Measurements from ENCODE around the gene NPY5R.

Gene NPY5R

DNA sequence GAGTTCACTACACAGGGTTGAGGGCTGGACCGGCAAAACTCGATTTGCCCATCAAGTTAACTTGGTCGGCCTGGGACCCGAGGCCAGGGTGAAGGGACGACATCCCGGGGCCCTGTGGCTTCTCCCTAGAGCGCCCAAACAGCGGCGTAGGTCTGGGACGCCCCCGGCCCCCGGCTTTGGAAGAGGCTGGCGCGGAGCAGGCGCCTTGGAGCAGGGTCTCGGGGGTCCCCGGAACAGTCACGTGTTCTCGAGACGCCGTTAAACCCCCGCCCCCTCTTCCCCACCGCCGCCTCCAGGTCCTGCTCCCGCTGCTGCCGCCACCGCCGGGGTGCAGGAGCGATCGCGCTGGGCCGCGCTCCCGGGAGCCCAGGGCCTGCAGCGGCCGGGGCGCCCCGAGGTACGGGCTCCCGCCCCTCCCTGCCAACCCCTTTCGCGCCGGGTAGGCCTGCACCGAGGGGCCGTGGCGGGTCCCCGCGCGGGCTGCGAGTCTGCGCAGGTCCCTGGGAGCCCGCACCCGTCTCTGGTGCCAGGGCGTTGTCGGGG, at the start of gene NPY5R:
NPY5R (plus strand) TSS at position 289 of the 543 bp plus-strand sequence. CDS start 6,382 bp downstream, outside the sequence.
- DNase-seq (ENCODE audit: low spot score), result no peak

DNA sequence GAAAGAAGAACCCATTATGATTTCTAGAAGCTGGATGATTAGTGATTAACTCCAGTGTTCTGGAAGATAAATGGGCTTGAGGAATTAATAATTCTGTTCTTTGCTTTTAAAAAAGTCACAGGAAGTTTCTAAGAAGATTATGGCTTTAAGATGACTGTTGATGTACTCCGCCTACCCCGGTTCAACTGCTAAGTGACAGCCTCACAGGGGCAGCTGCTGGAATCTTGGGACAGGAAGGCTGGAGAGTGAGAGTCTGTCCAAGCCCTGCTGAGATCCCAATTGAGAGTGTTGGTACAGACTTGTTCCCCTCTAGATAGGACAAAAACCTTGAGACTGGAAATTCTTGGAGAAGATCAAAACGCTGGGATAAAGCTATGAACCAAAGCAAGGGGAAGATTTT, 48.6 kb upstream of the NPY5R start:
- DNase-seq (ENCODE audit: low spot score), result no peak

DNA sequence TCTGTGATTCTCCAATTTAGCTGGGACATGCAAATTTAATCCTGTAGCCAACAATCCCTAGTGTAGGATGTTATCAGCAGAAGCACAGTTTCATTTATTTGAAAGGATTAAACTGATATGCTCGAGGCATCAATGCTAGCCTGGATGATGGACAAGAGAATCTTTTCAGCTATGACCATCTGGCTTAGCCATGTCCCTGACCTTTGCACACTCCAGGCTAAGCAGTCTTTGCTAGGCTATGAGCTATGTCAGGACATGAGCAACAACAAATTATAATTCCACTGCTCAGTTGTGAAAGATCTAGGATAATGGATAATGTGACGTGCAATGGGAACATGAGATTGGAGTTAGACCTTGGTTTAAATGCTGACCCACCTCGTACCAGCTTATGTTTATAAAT, 43.2 kb upstream of the NPY5R start:
- no peak for DNase-seq (ENCODE audit: low spot score)

DNA sequence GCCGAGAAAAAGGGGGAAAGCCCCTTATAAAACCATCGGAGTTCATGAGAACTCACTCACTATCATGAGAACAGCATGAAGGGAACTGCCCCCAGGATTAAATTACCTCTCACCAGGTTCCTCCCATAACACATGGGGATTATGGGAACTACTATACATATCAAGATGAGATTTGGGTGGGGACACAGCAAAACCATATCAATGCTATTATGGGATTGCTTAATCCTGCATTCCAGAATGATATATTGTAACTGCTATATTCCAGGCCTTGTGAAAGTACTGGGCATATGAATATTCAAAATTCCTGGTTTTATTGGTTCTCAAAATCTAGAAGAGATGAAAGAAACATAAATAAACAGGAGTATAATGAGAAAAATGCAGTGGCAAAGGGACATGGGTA, 40.6 kb upstream of the NPY5R start:
- DNase-seq (ENCODE audit: low spot score), result no peak

DNA sequence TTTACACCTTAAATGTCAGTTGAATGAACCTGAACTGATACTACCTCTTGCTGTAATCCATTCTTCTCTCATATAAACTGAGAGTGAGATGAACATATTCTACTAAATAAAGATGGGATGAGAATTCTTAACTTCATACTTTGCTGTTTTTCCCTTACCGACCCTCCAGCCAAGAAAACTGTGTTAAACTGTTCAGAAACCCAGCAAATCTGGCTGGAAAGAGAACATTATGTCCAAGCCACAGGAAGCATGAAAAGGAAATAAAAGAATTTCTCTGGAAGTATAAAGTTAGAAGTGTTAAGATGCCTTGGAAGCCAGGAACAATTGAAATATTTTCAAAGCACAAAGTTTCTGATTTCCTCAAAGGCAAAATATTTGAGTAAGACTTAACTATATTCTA, 34.2 kb upstream of the NPY5R start:
- DNase-seq (ENCODE audit: low spot score), result no peak

DNA sequence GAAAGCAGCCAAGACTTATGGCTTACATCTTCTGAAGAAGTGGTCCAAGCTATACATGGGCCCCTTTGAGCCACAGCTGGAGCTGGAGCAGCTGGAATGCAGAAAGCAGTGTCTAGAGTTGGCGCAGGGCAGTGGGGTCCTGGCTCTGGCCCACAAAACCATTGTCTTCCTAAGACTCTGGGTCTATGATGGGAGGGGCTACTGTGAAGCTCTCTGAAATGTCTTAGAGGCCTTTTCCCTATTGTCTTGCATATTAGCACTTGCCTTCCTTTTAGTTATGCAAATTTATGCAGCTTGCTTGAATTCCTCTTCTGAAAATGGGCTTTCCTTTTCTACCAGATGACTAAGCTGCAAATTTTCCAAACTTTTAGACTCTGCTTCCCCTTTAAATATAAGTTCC, 26.6 kb upstream of the NPY5R start:
- no peak for DNase-seq (ENCODE audit: low spot score)

DNA sequence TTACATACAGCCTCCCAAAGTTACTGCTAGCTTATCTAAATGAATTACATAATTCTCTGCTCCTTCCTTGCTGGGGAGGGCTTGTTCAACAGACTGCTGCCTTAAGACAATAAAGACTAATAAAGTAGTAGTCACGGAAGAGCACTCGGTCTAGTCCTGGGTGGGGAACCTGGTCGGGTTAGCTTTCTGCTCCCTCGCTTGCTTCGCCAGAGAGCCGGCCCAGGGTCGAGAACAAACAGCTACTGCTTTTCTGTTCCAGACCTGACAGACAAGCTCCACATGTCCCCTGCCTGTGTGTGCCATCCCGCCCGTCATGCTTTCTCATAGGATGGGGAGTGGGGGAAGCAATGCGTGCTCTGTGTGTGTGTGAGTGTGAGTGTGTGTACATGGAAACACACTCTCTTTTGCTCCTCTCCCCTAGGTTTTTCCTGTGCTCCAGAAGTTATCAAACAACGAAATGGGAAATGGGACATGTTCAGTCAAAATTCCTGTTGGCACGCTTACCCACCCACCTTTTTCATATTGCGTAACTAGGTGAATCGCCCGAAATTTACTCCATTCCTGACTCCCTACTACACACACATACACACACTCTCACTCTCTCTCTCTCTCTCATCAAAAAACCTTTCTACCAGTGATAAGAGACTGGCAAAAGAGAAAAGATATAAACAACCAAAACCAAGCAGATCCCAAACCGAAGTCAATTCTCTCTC, 12.6 kb upstream of the NPY5R start:
- DNase-seq (ENCODE audit: low spot score), result no peak

DNA sequence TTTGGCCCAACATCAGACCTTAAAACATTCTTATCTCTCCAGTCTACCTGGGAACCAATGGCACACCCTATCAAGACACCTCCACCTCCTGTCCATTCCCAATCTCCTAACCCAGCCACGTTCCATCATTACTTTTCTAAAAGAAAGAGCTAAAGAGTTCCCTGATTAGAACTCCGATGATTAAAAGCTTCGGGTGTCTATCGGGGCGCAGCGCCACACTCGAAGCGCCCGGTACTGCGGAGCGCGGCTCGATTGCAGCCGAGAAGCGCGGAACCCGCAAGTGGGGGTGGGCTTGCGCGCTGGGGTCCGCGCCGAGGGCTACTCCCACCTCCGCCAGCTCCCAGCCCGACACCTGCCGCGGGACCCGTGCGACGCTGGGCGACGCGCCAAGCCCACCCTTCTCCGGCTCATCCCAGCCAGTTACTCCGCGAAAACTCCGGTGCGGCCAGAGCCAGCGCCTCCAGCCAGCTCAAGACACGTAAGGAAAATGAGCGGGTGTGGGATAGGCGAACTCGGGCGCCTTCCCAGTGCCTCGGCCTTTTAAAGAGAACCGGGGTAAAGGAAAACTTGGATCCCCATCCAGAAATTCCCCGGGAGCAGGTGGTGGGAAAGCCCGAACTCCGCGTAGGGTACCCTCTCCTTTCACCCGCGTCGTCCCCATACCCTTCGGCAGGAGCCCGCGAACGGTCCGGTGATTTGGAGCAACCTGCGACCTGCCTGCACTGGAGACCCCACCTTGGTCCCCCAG, 11.9 kb upstream of the NPY5R start:
- peak; percentile 10 for DNase-seq (ENCODE audit: low spot score)

DNA sequence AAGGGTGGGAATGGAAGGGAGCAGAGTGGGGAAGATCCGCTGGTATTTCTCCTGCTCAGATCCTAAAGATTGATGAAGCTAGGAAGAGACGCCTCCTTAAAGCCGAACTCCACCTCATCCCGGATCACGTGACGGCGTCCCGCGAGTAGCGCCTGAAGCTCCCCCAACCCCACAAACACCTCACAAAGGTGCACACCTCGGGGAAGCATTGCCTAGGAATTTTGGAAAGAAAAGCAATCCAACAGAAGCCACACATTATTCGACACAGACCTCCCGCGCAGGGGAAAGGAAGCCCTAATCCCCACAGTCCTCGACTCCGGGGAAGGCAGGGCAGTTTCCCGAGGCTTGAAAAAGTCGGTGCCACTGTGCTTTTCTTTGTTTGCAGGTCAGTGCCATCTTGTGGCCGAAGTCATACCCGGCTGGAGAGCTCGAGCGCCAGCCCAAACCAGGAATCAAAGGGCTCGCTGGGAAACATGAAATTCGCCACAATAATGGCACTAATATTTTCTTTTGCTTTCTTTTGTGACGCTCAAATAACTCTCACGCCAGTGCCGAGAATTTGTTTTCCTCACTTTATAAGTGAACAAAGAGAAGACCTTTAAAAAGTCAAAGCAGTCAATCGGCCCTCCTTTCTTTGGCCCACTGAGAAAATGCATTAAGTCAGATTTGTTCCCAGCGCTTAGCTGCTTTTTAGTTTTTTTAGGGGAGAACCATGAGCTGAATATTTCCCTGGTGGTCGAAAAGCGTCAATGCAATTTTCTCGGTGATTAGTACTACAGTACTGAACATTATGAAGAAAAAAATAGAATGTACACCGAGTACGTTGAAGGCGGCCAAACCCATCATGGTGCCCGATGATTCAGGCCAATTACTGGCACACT, 10.9 kb upstream of the NPY5R start, which contains the start of gene NPY1R:
NPY1R (minus strand) TSS at position 71 of the 881 bp plus-strand sequence. CDS start 6,042 bp downstream, outside the sequence.
- DNase-seq (ENCODE audit: low spot score), result peak; percentile 76

DNA sequence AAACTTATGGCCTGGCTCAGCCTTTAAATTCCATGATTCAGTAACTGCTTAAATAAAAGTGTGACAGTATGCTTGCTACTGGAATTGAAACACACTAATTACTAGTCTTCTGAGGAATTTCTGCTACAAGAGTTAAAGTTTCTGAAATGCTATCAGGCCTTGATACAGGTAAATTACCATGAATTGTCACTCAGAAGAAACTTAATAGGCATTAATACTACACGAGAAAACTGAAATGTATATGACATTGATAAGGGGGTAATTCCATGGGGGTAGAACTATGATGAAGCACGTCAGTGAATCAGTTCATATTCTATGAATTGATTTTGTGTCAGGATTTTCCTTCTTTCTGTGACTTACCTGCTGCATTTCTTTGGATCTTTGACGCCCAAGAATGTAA, 8.3 kb upstream of the NPY5R start:
- no peak for DNase-seq (ENCODE audit: low spot score)

DNA sequence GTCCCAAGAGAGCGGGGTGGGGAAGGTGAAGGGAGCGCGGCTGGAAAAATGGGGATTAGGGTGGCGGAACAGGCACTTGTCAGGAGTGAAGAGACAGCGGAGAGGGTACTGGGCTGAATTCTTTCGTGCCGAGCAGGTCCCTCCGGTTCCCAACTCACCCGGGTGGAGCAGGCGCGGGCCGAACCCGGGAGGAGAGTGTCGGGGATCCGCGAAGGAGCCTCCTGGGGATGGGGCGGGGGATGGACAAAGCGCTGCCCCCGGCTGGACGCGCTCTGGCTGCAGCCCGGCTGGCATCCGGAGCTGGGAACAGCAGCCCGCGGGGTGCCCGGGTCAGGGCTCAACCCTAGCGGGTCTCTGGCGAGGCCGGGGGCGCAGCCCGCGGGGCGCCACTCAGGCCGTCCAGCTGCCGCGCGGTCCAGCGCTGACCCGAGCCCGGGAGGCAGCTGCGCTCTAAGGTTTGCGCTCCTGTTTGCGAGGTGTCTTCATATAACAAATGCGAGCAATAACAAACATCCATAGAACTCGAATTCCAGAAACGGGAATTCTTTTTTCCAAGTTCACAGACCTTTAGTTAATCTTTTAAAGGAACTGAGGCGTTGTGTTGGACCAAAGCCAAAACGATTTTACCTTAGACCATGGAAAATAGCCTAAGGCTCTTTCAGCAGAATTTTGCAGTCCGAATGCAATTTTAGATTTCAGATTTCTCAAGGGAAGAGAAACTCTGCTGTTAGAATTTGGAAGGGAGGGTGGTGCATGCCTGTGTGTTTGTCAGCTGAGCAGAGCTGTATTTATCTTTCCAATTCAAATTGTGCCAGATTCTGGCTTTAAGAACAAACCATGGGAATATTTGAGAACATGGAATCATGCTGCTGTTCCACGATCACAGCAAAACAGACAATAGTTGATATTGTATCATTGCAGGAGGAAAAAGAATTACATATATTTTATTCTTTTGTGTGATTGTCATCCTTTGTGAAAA, 744 bp downstream of the NPY5R start:
- peak; percentile 11 for DNase-seq (ENCODE audit: low spot score)

DNA sequence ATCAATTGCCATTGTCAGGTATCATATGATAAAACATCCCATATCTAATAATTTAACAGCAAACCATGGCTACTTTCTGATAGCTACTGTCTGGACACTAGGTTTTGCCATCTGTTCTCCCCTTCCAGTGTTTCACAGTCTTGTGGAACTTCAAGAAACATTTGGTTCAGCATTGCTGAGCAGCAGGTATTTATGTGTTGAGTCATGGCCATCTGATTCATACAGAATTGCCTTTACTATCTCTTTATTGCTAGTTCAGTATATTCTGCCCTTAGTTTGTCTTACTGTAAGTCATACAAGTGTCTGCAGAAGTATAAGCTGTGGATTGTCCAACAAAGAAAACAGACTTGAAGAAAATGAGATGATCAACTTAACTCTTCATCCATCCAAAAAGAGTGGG, 7.0 kb downstream of the NPY5R start:
- no peak for DNase-seq (ENCODE audit: low spot score)

DNA sequence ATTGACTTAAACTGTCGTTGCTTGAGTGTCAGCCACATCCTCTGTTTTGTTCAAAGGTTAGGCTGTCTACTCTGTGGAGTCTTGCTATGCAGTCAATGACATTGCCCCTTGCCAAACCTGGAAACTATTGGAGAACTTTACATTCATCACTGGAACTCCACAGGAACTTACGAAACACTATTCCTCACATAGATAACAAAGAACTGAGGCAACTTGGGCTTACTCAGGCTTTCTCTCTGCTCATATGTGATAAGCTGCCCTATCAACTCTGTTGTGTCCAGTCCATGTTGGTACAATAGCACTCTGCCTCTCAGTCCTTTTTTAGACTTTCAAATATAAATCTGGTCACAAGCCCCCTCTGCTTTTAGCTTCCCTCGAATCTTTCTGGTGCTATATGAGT, 9.4 kb downstream of the NPY5R start:
- no peak for DNase-seq (ENCODE audit: low spot score)

DNA sequence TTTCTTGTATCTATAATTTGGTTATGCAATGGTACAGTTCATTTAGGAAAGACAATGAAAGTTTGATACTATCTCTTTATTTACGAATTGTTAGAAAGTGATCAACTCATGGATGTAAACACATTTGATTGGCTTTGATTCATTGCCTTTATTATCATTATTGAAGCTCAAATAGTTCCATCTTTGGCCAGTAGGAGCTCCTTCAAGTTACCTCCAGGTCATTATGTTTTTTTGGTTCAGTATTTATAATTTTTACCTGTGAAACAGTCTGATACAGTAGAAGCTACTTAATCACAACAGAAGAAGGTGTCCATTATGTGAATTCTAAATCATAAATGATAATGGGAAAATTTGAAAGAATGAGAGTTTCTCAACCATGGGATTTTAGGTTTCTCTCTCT, 12.4 kb downstream of the NPY5R start:
- DNase-seq (ENCODE audit: low spot score), result no peak

DNA sequence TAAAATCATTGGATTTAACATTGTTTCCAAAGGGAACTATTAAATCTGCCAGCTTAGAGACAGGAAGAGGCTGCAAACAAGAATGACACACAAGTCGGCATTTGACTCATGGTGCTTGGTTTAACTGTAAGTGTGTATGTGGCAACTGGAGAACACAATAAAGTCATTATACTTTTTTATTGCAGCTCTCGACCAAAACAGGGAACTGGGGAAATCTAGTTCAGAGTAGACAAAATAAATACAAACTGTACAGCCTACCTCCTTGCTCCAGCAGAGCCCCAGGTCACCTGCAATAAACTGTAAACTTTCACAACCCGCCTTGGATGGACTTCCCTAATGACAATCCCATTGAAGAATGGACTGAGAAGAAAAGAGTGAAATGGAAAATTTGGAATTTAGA, 24.0 kb downstream of the NPY5R start:
- peak; percentile 25 for DNase-seq (ENCODE audit: low spot score)

DNA sequence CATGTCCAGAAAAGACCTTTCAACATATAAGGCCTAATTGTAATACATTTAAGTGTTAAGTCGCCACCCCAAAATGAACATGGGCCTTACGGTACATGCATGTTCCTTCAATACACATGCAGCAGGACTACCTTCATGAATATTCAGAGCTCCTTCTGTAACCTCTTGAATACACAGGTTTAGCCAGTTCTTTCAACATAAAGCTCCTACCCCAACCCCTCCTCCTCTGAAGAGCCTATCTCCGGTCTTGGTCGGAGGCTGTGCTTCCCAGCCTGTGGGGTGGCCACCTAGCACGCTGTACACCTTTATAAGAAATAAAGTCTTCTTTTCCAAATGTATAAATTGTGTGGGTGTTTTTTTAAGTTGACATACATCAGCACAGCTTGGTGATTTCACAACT, 28.3 kb downstream of the NPY5R start:
- no peak for DNase-seq (ENCODE audit: low spot score)

DNA sequence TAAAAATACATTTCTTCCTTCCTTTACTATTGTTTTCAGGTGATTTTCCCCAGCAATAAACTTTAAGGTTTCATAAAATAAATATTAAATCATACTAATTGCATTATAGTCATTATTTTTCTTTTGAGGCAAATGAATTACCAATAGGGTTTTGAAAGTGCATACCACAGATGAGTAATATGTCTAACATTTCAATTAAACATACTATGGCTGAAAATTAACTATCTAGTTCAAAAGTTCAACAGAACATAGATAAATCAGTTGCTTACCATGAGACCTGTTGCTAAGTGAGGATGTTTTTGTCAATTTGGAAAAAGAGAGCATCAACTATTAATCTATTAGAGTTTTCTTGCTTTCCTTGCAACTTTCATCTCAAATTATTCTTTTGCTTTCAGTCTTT, 35.0 kb downstream of the NPY5R start:
- DNase-seq (ENCODE audit: low spot score), result no peak

DNA sequence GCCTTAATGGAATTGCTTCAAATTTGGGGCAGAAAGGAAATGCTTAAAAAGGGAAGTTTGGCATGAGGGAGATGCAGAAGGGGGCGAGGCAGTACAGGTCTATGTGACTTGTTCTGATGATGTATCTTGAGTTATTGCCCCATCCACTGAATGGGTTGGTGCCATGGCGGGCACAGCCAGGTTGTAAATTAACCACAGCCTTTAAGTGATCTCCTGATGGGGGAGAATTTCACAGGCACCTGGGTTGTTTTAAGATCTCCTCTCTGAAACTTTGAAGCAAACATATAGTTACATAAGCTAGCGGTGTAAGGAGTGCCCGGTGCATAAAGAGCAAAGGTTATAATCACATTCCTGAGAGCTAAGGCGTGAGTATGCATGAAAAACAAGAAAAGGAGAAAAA, 37.0 kb downstream of the NPY5R start:
- DNase-seq (ENCODE audit: low spot score), result no peak

DNA sequence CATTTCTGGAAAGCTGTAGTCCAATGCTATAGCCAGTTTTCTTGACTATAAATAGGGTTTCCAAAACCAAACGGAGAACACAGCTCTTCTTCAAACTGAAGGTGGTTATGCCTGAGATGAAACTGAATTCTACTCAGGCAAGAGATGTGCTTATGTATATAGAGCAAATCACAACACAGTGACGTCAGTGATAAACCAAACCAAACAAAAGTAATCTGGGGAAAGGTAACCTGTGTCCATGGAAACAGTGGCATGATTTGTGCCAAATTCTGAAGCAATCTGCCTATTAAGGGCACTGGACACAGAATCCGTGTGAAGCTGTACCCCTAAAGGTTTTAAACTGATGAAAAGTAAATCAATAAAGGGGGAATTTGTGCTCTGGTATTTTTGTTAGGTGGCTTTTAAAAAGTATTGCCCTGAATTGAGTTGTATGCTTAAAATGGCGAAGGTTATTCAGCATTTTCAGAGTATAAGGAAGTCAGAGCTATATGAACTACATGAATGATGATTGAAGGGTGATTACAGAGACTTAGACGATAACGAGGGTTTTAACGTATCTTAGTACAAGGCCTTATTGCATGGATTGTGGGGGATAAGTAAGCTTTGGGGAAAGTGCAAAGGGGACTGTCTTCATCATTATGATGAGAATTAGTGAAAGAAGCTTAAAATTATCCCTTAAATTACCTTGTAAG, 38.6 kb downstream of the NPY5R start:
- DNase-seq (ENCODE audit: low spot score), result no peak

DNA sequence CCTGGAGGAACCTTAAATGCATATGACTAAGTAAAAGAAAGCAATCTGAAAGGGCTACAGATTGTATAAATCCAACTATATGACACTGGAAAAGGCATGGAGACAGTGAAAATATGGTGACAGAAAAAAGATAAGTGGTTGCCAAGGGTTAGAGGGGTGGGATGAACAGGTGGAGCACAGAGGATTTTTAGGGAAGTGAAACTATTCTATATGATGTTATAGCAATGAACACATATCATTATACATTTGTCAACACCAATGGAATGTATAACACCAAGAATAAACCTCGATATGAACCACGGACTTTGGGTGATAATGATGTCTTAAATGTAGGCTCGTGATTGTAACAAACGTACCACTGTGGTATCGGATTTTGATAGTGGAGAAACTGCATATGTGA, 40.7 kb downstream of the NPY5R start:
- no peak for DNase-seq (ENCODE audit: low spot score)

DNA sequence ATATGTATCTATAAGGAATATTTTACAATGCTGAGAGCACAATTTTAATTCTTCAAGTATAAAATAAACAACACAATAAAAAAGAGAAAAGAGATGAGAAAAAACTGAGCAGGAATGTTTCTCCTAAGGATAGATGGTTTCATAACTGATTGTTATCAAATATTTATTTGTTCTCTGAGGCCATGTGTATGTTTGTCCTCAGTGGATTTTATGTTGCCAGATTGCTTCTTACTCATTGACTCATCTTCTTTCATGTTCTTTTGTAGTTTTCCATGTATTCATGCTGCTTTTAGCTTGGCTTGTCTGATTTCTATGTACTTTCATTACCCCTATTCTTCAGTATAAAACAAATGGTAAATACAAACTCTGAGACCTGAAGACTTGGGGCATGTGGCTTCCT, 41.2 kb downstream of the NPY5R start:
- DNase-seq (ENCODE audit: low spot score), result no peak
